ENCODE results near the gene GSG1L.

DNA sequence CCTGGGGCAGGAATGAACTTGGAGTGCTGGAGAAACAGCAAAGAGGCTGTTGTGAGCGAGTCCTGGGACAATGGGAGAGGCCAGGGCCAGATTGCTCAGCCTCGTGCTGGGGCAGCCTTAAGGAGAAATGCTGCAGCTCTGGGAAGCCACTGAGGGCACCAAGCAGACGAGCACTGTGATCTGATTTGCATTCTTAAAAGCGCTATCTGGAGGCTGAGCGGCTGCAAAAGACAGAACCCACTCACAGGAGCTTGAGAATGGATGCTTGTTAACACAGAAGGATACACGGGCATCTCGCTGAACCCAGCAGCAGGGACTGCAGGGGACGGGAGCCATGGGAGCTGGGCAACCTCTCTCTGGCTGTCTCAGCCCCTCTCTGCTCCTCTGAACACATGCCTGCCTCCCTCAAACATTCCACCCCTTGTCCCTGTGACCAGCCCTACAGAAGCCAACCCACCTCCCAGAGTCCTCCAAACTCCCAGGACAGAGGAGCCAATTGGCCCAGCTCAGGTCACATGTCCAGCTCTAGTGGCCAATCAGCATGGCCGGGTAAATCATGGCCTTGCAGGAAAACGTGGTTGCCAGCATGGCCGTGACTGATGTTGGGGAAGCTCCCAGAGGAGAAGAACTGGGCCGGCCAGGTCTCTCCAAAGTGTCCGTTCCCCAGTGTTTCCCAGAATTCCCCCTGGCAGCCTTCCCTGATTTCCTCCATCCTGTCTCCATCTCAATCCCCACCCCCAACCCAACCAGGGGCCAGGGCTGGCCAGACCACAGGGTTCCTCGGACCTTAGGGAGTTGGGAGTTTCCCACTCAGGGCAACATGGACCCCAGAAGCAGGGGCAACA lies 60.3 kb downstream of the GSG1L start:
- TF ChIP-seq, protein P1, sequence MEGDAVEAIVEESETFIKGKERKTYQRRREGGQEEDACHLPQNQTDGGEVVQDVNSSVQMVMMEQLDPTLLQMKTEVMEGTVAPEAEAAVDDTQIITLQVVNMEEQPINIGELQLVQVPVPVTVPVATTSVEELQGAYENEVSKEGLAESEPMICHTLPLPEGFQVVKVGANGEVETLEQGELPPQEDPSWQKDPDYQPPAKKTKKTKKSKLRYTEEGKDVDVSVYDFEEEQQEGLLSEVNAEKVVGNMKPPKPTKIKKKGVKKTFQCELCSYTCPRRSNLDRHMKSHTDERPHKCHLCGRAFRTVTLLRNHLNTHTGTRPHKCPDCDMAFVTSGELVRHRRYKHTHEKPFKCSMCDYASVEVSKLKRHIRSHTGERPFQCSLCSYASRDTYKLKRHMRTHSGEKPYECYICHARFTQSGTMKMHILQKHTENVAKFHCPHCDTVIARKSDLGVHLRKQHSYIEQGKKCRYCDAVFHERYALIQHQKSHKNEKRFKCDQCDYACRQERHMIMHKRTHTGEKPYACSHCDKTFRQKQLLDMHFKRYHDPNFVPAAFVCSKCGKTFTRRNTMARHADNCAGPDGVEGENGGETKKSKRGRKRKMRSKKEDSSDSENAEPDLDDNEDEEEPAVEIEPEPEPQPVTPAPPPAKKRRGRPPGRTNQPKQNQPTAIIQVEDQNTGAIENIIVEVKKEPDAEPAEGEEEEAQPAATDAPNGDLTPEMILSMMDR (IDR thresholded peaks at IDR 0.05; ENCODE audit: insufficient read depth, low read length, poor library complexity, severe bottlenecking): no peak
- TF ChIP-seq EZH2phosphoT487 (conservative IDR thresholded peaks at IDR 0.05; ENCODE audit: low read length): no peak
